Neural cell (in vitro differentiated cells): Measurements from ENCODE around the gene HERPUD2. TPM values are rescaled to one million over a fixed set of nuclear protein-coding genes. Genes with fewer than 3 reads are reported as not detected.

Source experiments
- H2AFZ ChIP-seq: fragments of 200-600, 300-800 bp; sonication (generic), shearing (Covaris generic); 2 replicates; pipeline ENCODE4 v1.6.0; 2014; ENCODE audit warnings: low read depth, mild to moderate bottlenecking, antibody characterized with exemption, low read length, moderate library complexity
- H3F3A ChIP-seq: fragments of 200-600 bp; shearing (Covaris generic); 2 replicates; pipeline ENCODE4 v1.6.1; 2016; ENCODE audit warnings: mild to moderate bottlenecking, moderate library complexity, mixed read lengths, antibody characterized with exemption, low read length; ENCODE audit not compliant: insufficient read depth, poor library complexity, severe bottlenecking
- H3K27ac ChIP-seq: fragments of 200-600, 300-800 bp; sonication (generic), shearing (Covaris generic); 2 replicates; pipeline ENCODE4 v1.5.1; 2014; ENCODE audit warnings: mild to moderate bottlenecking, low read length, moderate library complexity
- H3K27me3 ChIP-seq: fragments of 300-800, 200-600 bp; sonication (generic), shearing (Covaris generic); 2 replicates; pipeline ENCODE4 v1.6.0; 2014; ENCODE audit warnings: mild to moderate bottlenecking, low read depth, low read length, moderate library complexity; ENCODE audit not compliant: insufficient read depth
- H3K36me3 ChIP-seq: fragments of 300-800, 200-600 bp; sonication (generic), shearing (Covaris generic); 2 replicates; pipeline ENCODE4 v1.5.1; 2014; ENCODE audit warnings: mild to moderate bottlenecking, antibody characterized with exemption, low read length, moderate library complexity; ENCODE audit not compliant: insufficient read depth
- H3K4me2 ChIP-seq: fragments of 300-800, 200-600 bp; sonication (generic), shearing (Covaris generic); 2 replicates; pipeline ENCODE4 v1.6.0; 2014; ENCODE audit warnings: mild to moderate bottlenecking, low read length
- H3K4me3 ChIP-seq: fragments of 300-800, 200-600 bp; sonication (generic), shearing (Covaris generic); 2 replicates; pipeline ENCODE4 v1.5.1; 2014; ENCODE audit warnings: mild to moderate bottlenecking, low read length, moderate library complexity
- H3K79me2 ChIP-seq: fragments of 200-600 bp; shearing (Covaris generic); replicated peaks from 2 replicates; pipeline ENCODE4 v1.6.0; 2014; ENCODE audit warnings: mild to moderate bottlenecking, low read length, moderate library complexity; ENCODE audit not compliant: insufficient read depth
- H3K9ac ChIP-seq: fragments of 300-800, 200-600 bp; sonication (generic), shearing (Covaris generic); 2 replicates; pipeline ENCODE4 v1.6.1; 2016; ENCODE audit warnings: mild to moderate bottlenecking, low read length, mixed read lengths
- H3K9me2 ChIP-seq: fragments of 200-600 bp; shearing (Covaris generic); 2 replicates; pipeline ENCODE4 v1.6.1; 2016; ENCODE audit warnings: mild to moderate bottlenecking, low read length, mixed read lengths; ENCODE audit not compliant: insufficient read depth
- H3K9me3 ChIP-seq: fragments of 200-600, 300-800 bp; sonication (generic), shearing (Covaris generic); 2 replicates; pipeline ENCODE4 v1.6.1; 2016; ENCODE audit warnings: mild to moderate bottlenecking, mixed run types, low read length, moderate library complexity, mixed read lengths
- H4K20me1 ChIP-seq: fragments of 200-600 bp; shearing (Covaris generic); 2 replicates; pipeline ENCODE4 v1.6.1; 2016; ENCODE audit warnings: mild to moderate bottlenecking, mixed run types; ENCODE audit not compliant: insufficient read depth
- CTCF ChIP-seq: fragments of 450-650 bp; IDR thresholded peaks from 2 replicates; pipeline ENCODE4 v1.5.1; 2014; ENCODE audit warnings: antibody characterized with exemption, mild to moderate bottlenecking, moderate library complexity; ENCODE audit not compliant: poor library complexity, severe bottlenecking
- EP300 ChIP-seq: fragments of 450-650 bp; conservative IDR thresholded peaks from 2 replicates; pipeline ENCODE4 v1.6.1; 2014; ENCODE audit warnings: antibody characterized with exemption, mild to moderate bottlenecking, moderate library complexity; ENCODE audit not compliant: poor library complexity, severe bottlenecking
- EZH2 ChIP-seq: fragments of 200-600, 300-800 bp; shearing (Covaris generic), sonication (generic); IDR thresholded peaks from 2 replicates; pipeline ENCODE4 v1.6.1; 2014; ENCODE audit warnings: antibody characterized with exemption, low read length, borderline replicate concordance, mild to moderate bottlenecking; ENCODE audit not compliant: insufficient read depth, poor library complexity, severe bottlenecking
- MXI1 ChIP-seq: fragments of 450-650 bp; conservative IDR thresholded peaks from 2 replicates; pipeline ENCODE4 v1.6.1; 2014; ENCODE audit warnings: antibody characterized with exemption, mild to moderate bottlenecking; ENCODE audit not compliant: poor library complexity, severe bottlenecking
- POLR2AphosphoS5 ChIP-seq: IDR thresholded peaks from 2 replicates; pipeline ENCODE4 v1.6.1; 2012
- RAD21 ChIP-seq: fragments of 450-650 bp; conservative IDR thresholded peaks from 2 replicates; pipeline ENCODE4 v1.6.1; 2014; ENCODE audit warnings: antibody characterized with exemption, mild to moderate bottlenecking, moderate library complexity
- REST ChIP-seq: IDR thresholded peaks from 2 replicates; pipeline ENCODE4 v1.6.1; 2012; ENCODE audit warnings: borderline replicate concordance
- SMC3 ChIP-seq: fragments of 450-650 bp; conservative IDR thresholded peaks from 2 replicates; pipeline ENCODE4 v1.6.1; 2014; ENCODE audit warnings: antibody characterized with exemption, mild to moderate bottlenecking, moderate library complexity; ENCODE audit not compliant: poor library complexity
- TAF1 ChIP-seq: IDR thresholded peaks from 2 replicates; pipeline ENCODE4 v1.6.1; 2012; ENCODE audit warnings: low read depth
- polyA plus RNA-seq: library from polyadenylated mRNA; depleted of rRNA; stranded (reverse); fragments of >200 nt; gene quantifications from 2 replicates; pipeline ENCODE4 v1.2.3, GENCODE V29; 2014

Gene HERPUD2
- polyA plus RNA-seq, 1 donor from 2014 or later = 16.7 TPM

GRCh38 chr7:35650751-35651150 is 44.2 kb downstream of the HERPUD2 start:
- H3F3A ChIP-seq = peaks cover 2% of the 10 kb centered on the region
- no peak overlapping the region for H3K27ac ChIP-seq
- no peaks in the 10 kb centered on the region for H4K20me1 ChIP-seq
- no peaks in the 10 kb centered on the region for H3K9me2 ChIP-seq
- no peak overlapping the region for H2AFZ ChIP-seq
- H3K27me3 ChIP-seq = no peaks in the 10 kb centered on the region
- H3K79me2 ChIP-seq = peaks cover 21% of the 10 kb centered on the region
- no peak overlapping the region for H3K4me2 ChIP-seq
- no peaks in the 10 kb centered on the region for H3K9me3 ChIP-seq
- no peak for TF ChIP-seq CTCF
- no peak for TF ChIP-seq RAD21
- no peak for TF ChIP-seq REST
- H3K4me3 ChIP-seq = no peak overlapping the region
- H3K9ac ChIP-seq = no peak overlapping the region
- peaks cover 4% of the 10 kb centered on the region for H3K36me3 ChIP-seq

GRCh38 chr7:35649711-35650110 is 45.2 kb downstream of the HERPUD2 start:
- Histone ChIP-seq H4K20me1 (no peaks in the 10 kb centered on the region), H3K79me2 (peaks cover 21% of the 10 kb centered on the region), H2AFZ (no peak overlapping the region), H3K9me3 (no peaks in the 10 kb centered on the region), H3K4me3 (no peak overlapping the region), H3F3A (peaks cover 2% of the 10 kb centered on the region), H3K27ac (no peak overlapping the region), H3K27me3 (no peaks in the 10 kb centered on the region), H3K4me2 (no peak overlapping the region), H3K9me2 (no peaks in the 10 kb centered on the region), H3K9ac (no peak overlapping the region), H3K36me3 (peaks cover 4% of the 10 kb centered on the region)
- no peak for TF ChIP-seq MXI1
- no peak for TF ChIP-seq POLR2AphosphoS5
- TF ChIP-seq EP300 = no peak
- TF ChIP-seq RAD21 = no peak
- TF ChIP-seq REST = no peak
- no peak for TF ChIP-seq SMC3
- no peak for TF ChIP-seq TAF1
- no peak for TF ChIP-seq CTCF
- no peak for TF ChIP-seq EZH2
